C4-2B (cell line): ENCODE results near the gene TCF20.

Experiments
- ZFX ChIP-seq: fragments of 450-650 bp; IDR thresholded peaks from 2 replicates; pipeline ENCODE4 v1.6.1; 2017
- TF ChIP-seq, protein P1 (sequence below): fragments of 450-650 bp; conservative IDR thresholded peaks from 2 replicates; pipeline ENCODE4 v1.5.1; 2017; ENCODE audit warnings: mild to moderate bottlenecking

DNA sequence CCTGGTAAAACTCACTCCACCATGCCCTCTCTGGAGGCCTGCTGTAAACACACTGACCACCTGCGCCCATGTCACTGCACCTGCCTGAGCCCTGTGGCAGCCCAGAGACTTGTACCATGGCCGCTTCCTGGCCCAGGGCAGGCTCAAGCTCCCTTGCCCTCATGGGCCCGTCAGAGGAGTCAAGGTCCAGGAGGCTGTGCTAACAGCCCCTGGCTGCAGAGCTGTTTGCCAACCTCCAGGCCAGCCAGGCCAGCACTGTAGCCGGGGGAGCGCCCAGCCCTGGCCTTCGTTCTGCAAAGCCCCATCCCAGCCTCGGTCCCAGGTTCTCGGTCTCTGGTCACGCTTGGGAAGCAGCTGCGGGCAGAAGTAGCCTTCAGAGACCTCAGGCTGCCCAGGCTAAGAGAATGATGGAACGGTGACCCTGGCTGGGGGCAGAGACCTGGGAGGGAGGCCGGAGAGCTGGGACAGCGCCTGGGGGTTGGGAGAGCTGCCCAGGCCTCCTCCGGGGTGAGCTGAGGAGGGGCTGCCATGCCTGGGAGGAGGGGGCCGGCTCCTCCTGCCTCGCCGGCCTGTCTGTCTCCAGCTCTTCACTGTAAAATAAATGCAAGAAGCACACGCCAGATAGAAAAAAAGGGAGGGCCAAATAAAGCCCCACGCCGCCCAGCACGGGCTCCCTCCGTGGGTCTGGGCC is 11.9 kb upstream of the TCF20 start:
- TF ChIP-seq, protein P1, sequence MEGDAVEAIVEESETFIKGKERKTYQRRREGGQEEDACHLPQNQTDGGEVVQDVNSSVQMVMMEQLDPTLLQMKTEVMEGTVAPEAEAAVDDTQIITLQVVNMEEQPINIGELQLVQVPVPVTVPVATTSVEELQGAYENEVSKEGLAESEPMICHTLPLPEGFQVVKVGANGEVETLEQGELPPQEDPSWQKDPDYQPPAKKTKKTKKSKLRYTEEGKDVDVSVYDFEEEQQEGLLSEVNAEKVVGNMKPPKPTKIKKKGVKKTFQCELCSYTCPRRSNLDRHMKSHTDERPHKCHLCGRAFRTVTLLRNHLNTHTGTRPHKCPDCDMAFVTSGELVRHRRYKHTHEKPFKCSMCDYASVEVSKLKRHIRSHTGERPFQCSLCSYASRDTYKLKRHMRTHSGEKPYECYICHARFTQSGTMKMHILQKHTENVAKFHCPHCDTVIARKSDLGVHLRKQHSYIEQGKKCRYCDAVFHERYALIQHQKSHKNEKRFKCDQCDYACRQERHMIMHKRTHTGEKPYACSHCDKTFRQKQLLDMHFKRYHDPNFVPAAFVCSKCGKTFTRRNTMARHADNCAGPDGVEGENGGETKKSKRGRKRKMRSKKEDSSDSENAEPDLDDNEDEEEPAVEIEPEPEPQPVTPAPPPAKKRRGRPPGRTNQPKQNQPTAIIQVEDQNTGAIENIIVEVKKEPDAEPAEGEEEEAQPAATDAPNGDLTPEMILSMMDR: no peak
- no peak for TF ChIP-seq ZFX
